HepG2 (cell line): ENCODE data around the gene IL6R. TPM values are rescaled to one million over a fixed set of nuclear protein-coding genes. Genes with fewer than 3 reads are reported as not detected.

Experiments used
- ATF7 ChIP-seq, 2 experiments: fragments of 450-650 bp in 1 of 2; sonication (generic) in 1 of 2; formaldehyde crosslinking in 1 of 2; IDR thresholded peaks; 2 replicates each; pipeline versions ENCODE4 v1.4.0 to v1.6.1; 2016 to 2020; ENCODE audit warnings: antibody characterized with exemption in 1 of 2, mild to moderate bottlenecking in 1 of 2, missing genetic modification reagents in 1 of 2
- GFI1 ChIP-seq: sonication (generic); formaldehyde crosslinking; IDR thresholded peaks from 2 replicates; pipeline ENCODE4 v1.5.0; 2020; ENCODE audit warnings: missing genetic modification reagents, mild to moderate bottlenecking, borderline replicate concordance
- HNF4G ChIP-seq, 2 experiments: sonication (generic) in 1 of 2; formaldehyde crosslinking in 1 of 2; IDR thresholded peaks; 2 replicates each; pipeline versions ENCODE4 v1.4.0 to v1.6.1; 2011 to 2020; ENCODE audit warnings: borderline replicate concordance in 2 of 2, low read depth in 2 of 2, mild to moderate bottlenecking in 2 of 2, low read length in 1 of 2, missing genetic modification reagents in 1 of 2, moderate library complexity in 1 of 2
- KDM5B ChIP-seq: sonication (generic); formaldehyde crosslinking; IDR thresholded peaks from 2 replicates; pipeline ENCODE4 v1.4.0; 2020; ENCODE audit warnings: missing genetic modification reagents, mild to moderate bottlenecking, borderline replicate concordance
- NONO ChIP-seq, 2 experiments: fragments of 450-650 bp in 1 of 2; sonication (generic) in 1 of 2; formaldehyde crosslinking in 1 of 2; IDR thresholded peaks in 1 of 2; conservative IDR thresholded peaks in 1 of 2; 2 replicates each; pipeline versions ENCODE4 v1.6.1 to v1.8.0; 2017 to 2022; ENCODE audit warnings: mild to moderate bottlenecking in 1 of 2, missing genetic modification reagents in 1 of 2, moderate library complexity in 1 of 2
- PATZ1 ChIP-seq: sonication (generic); formaldehyde crosslinking; IDR thresholded peaks from 2 replicates; pipeline ENCODE4 v1.4.0; 2020; ENCODE audit warnings: missing genetic modification reagents
- POLR2A ChIP-seq, 2 experiments: IDR thresholded peaks; 2 replicates each; pipeline ENCODE4 v1.6.1; 2011; ENCODE audit warnings: low read depth in 2 of 2, low read length in 2 of 2, mild to moderate bottlenecking in 1 of 2, moderate library complexity in 1 of 2; ENCODE audit not compliant: insufficient read depth in 1 of 2
- RAD21 ChIP-seq: fragments of 450-650 bp; formaldehyde crosslinking; IDR thresholded peaks from 2 replicates; pipeline ENCODE4 v1.5.0; 2020; ENCODE audit warnings: mild to moderate bottlenecking
- RFX1 ChIP-seq: fragments of 450-650 bp; IDR thresholded peaks from 2 replicates; pipeline ENCODE4 v1.6.1; 2017
- SIX4 ChIP-seq: sonication (generic); formaldehyde crosslinking; IDR thresholded peaks from 2 replicates; pipeline ENCODE4 v1.4.0; 2020; ENCODE audit warnings: missing genetic modification reagents
- SP5 ChIP-seq: IDR thresholded peaks from 2 replicates; pipeline ENCODE4 v1.6.1; 2016; ENCODE audit warnings: low read depth, borderline replicate concordance
- ZNF253 ChIP-seq: sonication (generic); formaldehyde crosslinking; IDR thresholded peaks from 2 replicates; pipeline ENCODE4 v1.8.0; 2022; ENCODE audit warnings: mild to moderate bottlenecking, missing genetic modification reagents, borderline replicate concordance
- ZNF274 ChIP-seq: sonication (generic); formaldehyde crosslinking; IDR thresholded peaks from 2 replicates; pipeline ENCODE4 v1.5.1; 2020; ENCODE audit warnings: mild to moderate bottlenecking, missing genetic modification reagents
- ZNF280D ChIP-seq: sonication (generic); formaldehyde crosslinking; IDR thresholded peaks from 2 replicates; pipeline ENCODE4 v1.5.1; 2020; ENCODE audit warnings: mild to moderate bottlenecking, missing genetic modification reagents
- ZNF331 ChIP-seq: sonication (generic); formaldehyde crosslinking; IDR thresholded peaks from 2 replicates; pipeline ENCODE4 v1.4.0; 2020; ENCODE audit warnings: missing genetic modification reagents
- ZNF570 ChIP-seq: sonication (generic); formaldehyde crosslinking; IDR thresholded peaks from 2 replicates; pipeline ENCODE4 v1.4.0; 2020; ENCODE audit warnings: mild to moderate bottlenecking, missing genetic modification reagents, borderline replicate concordance
- ZNF598 ChIP-seq: sonication (generic); formaldehyde crosslinking; IDR thresholded peaks from 2 replicates; pipeline ENCODE4 v1.5.1; 2020; ENCODE audit warnings: mild to moderate bottlenecking, missing genetic modification reagents, borderline replicate concordance
- ZNF724P ChIP-seq: sonication (generic); formaldehyde crosslinking; IDR thresholded peaks from 2 replicates; pipeline ENCODE4 v1.8.0; 2022; ENCODE audit warnings: missing genetic modification reagents, borderline replicate concordance
- polyA plus RNA-seq, 8 experiments: library from polyadenylated mRNA; depleted of rRNA in 3 of 8; stranded (reverse) in 7 of 8; unstranded in 1 of 8; fragments of >200 nt; fragmentation: Illumina TruSeq in 4 of 8; extraction: Trizol in 4 of 8; gene quantifications; 2 replicates each; pipeline versions ENCODE4 v1.2.1 to v1.2.3, GENCODE V29; 2011 to 2016; ENCODE audit warnings: low read depth in 4 of 8, missing spikeins in 1 of 8, mixed read lengths in 1 of 8; ENCODE audit not compliant: insufficient read depth in 1 of 8
- total RNA-seq, 5 experiments: library from RNA; depleted of rRNA; stranded (reverse); fragments of >200 nt; fragmentation: Illumina TruSeq; extraction: Trizol; gene quantifications; 2 replicates each; pipeline ENCODE4 v1.2.3, GENCODE V29; 2016; ENCODE audit warnings: low read depth in 1 of 5
- TF ChIP-seq, protein P1 (sequence below): sonication (generic); formaldehyde crosslinking; IDR thresholded peaks from 2 replicates; pipeline ENCODE4 v1.5.0; 2020; ENCODE audit warnings: mild to moderate bottlenecking, missing genetic modification reagents, moderate library complexity
- TF ChIP-seq, protein P2 (sequence below): sonication (generic); IDR thresholded peaks from 2 replicates; pipeline ENCODE4 v1.6.1; 2016; ENCODE audit warnings: low read depth, borderline replicate concordance

The IL6R gene
- total and polyA plus RNA-seq, 2 of the 13 experiments (the other 11 are each of a cell fraction or from before 2014, with no cell fraction given) = 5.0 to 24.5 TPM

GRCh38 chr1:154418062-154418921, 13.1 kb downstream of the IL6R start (continued):
- TF ChIP-seq PATZ1 (CRISPR knock-in tag) (peak; percentile 94), ZNF598 (CRISPR knock-in tag) (no peak), SP5 (CRISPR knock-in tag) (peak; percentile 93), ZNF570 (no peak), ATF7 (IDR thresholded peaks at IDR 0.05) (no peak), ATF7 (CRISPR knock-in tag; IDR thresholded peaks at IDR 0.05) (peak; percentile 89), ZNF724P (CRISPR knock-in tag) (no peak), NONO (IDR thresholded peaks at IDR 0.05) (no peak), NONO (CRISPR knock-in tag; conservative IDR thresholded peaks at IDR 0.05) (peak; percentile 85), SIX4 (CRISPR knock-in tag) (peak; percentile 72), ZNF280D (CRISPR knock-in tag) (peak; percentile 93), ZNF331 (CRISPR knock-in tag) (peak; percentile 90), KDM5B (CRISPR knock-in tag) (0 out of 2 replicates have a peak, but pooled peaks have one; percentile 54), POLR2A (IDR thresholded peaks at IDR 0.05; ENCODE audit: insufficient read depth in 1 of 2, low read depth in 2 of 2, low read length in 2 of 2) (peak; percentile 28 to 63; a peak in 2 of 4 replicates), ZNF274 (CRISPR knock-in tag) (no peak), GFI1 (peak; percentile 50; the same call in 1 of the 2 replicates), ZNF253 (CRISPR knock-in tag) (no peak), HNF4G (IDR thresholded peaks at IDR 0.05; ENCODE audit: borderline replicate concordance, low read depth, low read length) (peak; percentile 70; the same call in 1 of the 2 replicates), HNF4G (CRISPR knock-in tag; IDR thresholded peaks at IDR 0.05; ENCODE audit: borderline replicate concordance, low read depth) (peak; percentile 67; the same call in 1 of the 2 replicates), RAD21 (CRISPR knock-in tag) (peak; percentile 34), RFX1 (no peak)
- TF ChIP-seq, protein P1, sequence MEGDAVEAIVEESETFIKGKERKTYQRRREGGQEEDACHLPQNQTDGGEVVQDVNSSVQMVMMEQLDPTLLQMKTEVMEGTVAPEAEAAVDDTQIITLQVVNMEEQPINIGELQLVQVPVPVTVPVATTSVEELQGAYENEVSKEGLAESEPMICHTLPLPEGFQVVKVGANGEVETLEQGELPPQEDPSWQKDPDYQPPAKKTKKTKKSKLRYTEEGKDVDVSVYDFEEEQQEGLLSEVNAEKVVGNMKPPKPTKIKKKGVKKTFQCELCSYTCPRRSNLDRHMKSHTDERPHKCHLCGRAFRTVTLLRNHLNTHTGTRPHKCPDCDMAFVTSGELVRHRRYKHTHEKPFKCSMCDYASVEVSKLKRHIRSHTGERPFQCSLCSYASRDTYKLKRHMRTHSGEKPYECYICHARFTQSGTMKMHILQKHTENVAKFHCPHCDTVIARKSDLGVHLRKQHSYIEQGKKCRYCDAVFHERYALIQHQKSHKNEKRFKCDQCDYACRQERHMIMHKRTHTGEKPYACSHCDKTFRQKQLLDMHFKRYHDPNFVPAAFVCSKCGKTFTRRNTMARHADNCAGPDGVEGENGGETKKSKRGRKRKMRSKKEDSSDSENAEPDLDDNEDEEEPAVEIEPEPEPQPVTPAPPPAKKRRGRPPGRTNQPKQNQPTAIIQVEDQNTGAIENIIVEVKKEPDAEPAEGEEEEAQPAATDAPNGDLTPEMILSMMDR = 0 out of 2 replicates have a peak, but pooled peaks have one; percentile 29
- TF ChIP-seq, protein P2, sequence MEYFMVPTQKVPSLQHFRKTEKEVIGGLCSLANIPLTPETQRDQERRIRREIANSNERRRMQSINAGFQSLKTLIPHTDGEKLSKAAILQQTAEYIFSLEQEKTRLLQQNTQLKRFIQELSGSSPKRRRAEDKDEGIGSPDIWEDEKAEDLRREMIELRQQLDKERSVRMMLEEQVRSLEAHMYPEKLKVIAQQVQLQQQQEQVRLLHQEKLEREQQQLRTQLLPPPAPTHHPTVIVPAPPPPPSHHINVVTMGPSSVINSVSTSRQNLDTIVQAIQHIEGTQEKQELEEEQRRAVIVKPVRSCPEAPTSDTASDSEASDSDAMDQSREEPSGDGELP = peak; percentile 93; the same call in 1 of the 2 replicates
